GM18861 (cell line): ENCODE results near the gene KCNA4.
"Not testable (repeated sequence)": the region's sequence is repeated elsewhere in the genome, so short reads cannot be mapped to it uniquely, and the experiment has no call there.

Experiments
- ATAC-seq: cut with Tn5 transposase; IDR thresholded peaks from one replicate; pipeline ENCODE4 v1.9.1; 2021; ENCODE audit not compliant: unreplicated experiment

KCNA4 gene

DNA sequence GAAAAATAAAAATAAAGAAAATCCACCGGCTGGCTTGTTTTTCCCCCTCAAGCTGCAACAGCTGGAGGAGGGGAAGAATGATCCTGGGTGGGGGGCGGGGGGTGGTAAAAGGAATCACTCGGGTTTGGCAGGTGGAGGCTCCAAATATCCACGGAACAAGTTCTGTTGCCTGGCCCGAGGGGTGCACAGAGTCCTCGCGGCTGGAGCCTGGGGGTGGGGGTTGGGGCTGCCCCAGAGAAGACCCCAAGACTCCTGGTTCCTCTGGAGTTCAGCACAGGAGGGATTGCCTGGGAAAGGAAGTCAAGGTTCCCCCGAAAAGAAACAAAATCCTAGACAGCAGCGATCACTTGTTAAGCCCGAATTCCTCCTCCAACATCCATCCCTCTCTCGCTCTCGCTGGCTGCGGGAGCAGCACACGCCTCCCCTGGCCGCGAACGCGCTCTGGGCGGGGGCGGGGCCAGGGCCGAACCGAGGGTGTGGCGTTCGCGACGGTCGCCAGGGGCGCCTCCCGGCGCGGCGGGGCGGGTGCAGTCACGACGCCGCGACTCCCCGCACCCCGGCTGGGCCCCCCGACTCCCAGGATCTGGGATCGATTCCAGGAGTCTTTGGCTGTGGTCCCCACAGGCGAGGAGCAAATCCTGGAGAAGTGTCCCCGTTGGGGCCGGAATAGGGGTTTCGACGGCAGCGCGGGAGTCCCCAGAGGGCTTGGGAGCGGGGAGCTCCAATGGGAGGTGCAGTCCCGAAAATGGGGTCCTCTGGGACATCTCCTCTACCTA, at the start of gene KCNA4:
TSS of gene KCNA4 (minus strand) at position 443 of the 776 bp plus-strand sequence. CDS start 4,352 bp downstream, outside the sequence.
- no peak for ATAC-seq

DNA sequence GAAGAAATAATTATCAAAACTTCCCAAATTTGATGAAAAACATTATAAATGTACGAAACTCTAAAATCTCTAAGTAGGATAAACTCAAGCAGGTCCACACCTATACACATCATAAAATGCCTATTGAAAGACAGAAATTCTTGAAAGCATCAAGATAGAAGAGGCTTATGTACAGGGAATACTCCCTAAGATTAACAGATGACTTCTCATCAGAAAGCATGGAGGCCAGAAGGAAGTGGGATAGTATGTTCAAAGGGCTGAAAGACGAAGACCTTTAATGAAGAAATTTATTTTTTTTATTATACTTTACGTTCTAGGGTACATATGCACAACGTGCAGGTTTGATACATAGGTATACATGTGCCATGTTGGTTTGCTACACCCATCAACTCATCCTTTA, 45.3 kb upstream of the KCNA4 start:
- ATAC-seq: no peak

DNA sequence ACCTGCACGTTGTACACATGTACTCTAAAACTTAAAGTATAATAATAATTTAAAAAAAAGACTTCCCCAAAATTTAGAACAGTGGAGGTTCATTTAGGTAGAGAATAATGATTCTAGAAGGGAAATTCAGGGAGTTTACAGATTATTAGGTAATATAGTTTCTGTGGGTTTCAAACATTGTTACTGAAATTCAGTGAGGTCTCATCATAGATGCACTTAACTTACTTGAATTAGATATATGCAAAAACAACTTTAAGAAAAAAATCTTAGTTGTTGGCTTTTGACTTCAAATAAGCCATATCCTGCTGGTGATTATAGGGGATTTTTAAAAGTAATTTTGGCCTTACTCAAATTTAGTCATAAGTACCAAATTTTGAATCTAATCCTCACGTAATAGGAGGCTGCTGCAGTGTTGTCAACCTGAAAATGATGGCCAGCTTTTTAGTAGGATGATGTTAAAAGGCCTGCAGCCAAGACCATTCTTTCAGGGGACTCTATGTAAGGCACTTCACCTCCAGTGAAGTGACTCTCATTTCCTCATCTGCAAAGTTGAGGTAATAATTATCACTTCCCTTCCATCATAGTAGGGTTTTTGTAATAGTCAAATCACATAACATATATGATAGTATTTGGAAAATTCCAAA, 42.5 kb upstream of the KCNA4 start:
- ATAC-seq: no peak

DNA sequence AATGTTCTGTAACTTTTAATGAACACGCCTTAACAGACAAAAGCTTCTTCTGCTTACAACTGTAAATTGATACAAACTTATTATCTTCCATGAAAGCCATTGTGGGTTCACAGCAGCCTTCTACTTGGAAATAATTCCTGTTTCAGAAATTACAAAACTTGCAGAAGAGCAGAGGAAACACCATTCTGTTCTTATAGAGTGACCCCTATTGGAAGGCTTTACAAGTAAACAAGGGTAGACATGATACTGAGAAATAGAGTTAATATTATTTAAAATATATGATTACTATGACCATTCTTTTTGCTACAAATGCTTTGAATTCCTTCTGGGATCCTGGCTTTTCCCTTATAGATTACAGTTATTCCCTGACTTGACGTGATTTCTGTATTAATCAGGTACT, 32.4 kb upstream of the KCNA4 start:
- no peak for ATAC-seq

DNA sequence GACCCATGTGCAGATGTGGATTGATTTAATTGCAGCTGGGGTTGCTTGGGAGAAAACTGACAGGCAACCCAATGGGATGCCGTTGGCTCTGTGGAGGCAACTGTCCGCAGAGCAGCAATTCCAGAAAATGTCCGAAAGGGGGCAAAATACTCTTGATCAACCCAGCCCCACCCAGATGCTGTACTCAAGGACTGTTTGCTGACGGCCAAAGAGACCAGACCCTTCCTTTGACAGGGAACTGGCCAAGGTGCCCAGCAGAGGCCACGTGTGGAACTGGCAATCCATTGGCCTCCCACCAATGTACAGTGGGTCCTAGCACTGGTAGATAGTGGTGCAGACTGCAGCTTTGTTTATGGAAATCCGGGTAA, 29.7 kb upstream of the KCNA4 start:
- no peak for ATAC-seq

DNA sequence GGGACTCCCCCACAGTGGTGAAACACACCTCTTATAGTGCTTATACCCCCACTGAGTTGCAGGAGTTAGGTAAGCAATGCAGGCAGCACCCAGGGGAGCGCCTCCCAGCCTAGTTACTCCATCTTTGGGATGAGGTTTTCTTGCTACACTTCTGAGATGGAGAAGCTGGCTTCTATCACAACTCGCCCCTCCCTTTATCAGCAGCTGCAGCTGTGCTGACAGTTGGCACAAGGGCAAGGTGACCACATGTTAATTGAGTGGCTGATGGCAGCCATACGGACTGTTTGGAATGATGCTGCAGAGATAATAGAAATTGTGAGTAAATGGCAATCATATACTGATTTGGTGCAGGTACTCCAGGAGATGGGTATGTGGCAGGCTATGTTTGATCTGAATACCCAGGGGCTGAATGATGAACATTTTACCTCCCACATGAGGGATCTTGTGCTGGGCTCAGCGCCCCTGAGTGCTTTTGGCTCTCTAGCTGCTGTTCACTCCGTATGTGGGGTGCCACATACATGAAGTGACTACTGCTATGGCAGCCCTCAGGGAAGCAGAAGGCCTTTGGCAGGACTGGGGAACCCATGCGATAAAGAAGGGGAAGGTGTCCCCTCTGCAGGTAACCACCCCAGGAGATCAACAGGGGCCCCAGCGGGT, 29.2 kb upstream of the KCNA4 start:
- no peak for ATAC-seq

DNA sequence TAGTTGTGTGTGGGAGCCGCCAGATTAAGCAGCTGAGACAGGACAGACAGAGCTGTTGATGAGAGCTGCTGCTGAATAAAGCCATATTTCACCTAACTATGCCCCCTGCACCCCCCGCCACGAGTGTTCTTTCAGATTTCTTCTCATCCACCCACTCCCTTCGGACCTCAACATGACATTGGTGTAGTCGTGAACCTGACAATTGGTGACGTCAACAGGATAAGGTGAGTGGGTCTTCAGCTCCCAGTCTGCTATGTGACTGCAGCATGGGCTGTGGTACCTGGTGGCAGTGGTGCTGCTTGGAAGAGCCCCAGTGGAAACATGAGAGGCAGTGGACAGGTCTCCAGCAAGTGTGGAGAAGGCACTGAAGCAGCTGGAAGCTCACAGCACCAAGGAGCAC, 28.3 kb upstream of the KCNA4 start:
- ATAC-seq: no peak

DNA sequence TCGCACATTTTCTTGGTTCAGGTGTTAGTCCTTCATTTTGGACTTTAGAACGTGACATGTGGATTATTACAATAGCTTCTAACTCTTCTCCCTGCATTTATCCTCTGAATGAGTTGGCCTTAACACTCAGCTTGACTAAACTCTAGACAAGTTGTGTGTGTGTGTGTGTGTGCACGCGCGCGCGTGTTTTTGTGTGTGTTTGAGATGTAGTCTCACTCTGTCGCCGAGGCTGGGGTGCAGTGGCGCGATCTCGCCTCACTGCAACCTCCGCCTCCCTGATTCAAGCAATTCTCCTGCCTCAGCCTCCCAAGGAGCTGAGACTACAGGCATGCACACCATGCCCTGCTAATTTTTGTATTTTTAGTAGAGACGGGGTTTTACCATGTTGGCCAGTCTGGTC, 24.3 kb upstream of the KCNA4 start:
- ATAC-seq: no peak

DNA sequence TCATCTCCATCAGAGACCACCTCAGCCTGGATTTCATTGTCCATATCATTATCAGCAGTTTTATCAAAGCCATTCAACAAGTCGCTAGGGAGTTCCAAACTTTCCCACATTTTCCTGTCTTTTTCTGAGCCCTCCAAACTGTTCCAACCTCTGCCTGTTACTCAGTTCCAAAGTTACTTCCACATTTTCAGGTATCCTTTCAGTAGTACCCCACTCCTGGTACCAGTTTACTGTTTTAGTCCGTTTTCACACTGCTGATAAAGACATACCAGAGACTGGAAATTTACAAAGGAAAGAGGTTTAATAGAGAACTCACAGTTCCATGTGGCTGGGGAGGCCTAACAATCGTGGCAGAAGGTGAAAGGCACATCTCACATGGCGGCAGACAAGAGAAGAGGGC, 17.9 kb upstream of the KCNA4 start:
- not testable (repeated sequence) for ATAC-seq

DNA sequence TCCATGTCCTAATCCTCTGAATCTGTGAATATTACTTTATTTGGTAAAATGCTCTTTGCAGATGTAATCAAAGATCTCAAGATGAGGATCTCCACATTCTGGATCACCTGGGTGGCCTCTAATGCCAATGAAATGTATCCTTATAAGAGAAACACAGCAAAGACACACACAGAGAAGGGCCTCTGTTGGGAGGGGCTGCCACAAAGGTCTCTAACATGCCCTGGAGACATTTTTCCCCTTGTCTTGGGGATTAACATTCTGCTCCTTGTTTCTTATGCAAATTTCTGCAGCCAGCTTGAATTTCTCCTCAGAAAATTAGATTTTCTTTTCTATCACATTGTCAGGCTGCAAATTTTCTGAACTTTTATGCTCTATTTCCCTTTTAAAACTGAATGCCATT, 17.3 kb upstream of the KCNA4 start:
- ATAC-seq: not testable (repeated sequence)

DNA sequence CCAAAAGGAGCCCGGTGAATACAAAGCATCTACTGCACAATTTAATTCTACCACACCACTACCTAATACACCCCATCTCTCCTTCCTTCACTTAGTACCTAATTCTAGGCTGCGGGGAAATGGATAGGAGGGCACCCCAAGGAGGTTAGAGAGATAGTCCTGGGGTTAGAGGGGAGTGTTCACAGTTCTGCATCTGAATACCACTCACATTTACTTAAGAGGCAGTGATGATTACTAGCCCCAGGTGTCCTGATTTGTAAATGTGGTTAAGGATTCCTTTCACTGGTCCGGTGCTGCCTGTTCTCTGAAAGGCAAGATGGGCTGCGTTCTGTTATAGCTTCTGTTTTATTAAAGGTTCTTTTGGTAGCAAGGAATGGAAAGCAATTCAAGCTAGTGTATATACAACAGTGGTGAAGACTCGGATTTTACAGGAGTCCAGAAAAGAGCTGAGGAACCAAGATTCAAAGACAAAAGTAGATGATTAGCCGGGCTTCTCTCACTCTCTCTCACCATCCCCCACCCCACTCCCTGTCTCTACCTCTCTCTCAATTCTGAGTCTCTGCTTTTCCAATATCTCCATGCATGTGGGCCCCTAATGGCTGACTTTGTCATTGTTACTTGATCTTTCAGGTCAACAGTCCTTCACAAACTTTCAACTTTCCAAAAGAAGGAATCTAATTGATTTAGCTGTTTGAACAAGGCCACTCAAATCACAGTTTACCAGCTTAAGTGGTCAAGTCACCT, 8.7 kb upstream of the KCNA4 start:
- no peak for ATAC-seq

DNA sequence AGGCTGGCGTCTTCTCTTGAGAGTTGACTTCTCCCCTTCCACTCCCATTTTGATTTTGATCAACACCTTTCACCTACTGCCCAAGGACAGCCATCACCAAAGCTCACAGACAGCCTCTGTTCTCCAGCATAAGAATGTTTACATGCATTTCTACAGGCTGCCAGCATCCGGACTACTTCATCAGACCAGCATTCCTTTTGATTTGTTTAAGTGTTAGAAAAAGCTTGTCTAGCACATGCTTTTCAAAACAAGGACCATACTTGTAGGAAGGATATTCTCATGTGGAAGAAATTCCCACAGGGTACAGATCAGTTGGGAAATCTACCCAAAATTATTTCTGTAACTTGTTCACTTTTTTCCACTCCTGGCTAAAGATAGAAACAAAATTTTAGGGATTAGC, 6.2 kb upstream of the KCNA4 start:
- no peak for ATAC-seq

DNA sequence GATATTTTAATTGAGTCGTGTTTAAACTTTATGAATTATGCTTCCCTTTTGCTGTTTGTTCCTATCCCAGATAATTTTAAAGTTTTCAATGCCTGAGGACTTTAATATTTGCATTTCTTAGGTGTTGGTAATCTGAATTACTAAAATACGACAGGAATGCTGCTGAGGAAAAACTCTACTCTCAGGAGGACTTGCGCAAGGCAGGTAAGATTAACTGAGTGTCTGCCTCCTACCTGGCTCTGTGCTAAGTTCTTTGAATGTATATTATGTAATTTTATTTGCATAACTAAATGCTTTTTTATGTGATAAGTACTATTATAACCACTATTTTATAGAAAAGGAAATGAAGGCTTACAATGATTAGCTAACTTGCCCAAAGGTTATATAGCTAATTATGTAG, 2.7 kb upstream of the KCNA4 start:
- ATAC-seq: no peak

DNA sequence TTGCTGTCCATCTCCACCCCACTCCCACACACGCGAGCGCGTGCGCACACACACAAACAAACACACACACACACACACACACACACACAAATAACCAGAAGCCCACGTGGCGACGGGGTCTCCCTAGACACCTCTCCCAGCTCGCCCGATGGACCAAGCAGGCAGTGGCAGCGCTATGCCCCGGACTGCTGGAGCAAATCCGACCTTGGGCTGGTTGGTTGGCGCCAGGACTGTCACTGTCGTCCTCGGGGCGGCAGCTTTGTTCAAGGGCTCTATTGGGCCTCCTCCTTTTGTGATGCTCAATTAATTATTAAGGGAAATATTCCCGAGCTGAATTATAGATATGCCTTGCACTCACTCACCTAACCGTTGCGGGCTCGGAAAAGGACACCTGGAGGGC, 1.7 kb upstream of the KCNA4 start:
- ATAC-seq: no peak

DNA sequence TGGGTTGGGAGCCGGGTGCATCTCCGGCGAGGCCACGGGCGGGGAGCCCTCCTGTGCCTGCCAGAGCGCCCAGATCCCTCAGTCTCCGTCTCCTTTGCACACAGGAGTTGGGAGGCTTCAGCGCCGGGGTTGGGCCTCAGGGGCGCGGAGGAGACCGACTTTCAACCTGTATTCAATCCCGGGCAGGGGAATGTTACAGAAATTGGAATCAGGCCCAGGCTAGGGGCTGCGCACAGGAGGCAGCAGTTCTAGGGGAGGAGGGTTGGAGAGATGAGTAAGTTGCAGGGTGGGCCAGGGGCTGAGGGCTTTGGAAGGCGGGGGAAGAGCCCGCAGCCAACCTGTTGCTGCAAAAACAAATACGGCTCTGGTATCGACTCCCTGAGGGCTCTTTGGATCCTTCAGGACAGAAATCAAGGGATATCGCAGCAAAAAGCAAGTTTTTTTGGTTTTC, 640 bp upstream of the KCNA4 start:
- no peak for ATAC-seq

DNA sequence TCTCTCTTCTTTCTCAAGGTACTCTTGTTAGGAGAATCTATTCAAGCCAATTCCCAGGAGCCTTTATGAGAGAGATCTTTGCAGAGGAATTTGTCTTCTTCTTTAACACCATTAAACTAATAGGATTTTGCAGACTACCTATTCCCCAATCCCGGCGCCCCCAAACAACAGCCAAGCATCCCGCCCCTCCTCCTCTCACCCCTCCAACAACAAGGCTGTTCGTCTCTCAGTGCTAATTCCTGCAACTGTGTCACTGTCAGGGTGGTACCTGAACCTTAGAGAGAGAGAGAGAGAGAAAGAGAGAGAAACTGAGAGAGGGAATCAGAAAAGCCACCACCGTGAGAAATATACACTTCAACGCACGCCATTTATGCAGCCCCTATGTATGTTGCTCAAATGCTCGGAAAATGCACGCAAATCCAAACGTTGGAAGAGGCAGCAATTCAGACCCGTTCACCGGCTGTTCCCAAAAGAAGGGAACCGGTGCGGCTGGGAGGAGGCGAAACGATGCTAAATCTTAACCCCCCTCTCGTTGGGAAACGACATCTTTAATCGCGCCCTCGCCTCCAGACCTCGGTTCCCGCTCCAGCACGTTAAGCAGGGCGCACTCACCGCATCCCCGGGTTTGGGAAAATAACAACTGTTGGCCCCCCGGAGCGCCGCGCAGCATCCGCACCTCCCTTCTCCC, 961 bp downstream of the KCNA4 start:
- ATAC-seq: no peak

DNA sequence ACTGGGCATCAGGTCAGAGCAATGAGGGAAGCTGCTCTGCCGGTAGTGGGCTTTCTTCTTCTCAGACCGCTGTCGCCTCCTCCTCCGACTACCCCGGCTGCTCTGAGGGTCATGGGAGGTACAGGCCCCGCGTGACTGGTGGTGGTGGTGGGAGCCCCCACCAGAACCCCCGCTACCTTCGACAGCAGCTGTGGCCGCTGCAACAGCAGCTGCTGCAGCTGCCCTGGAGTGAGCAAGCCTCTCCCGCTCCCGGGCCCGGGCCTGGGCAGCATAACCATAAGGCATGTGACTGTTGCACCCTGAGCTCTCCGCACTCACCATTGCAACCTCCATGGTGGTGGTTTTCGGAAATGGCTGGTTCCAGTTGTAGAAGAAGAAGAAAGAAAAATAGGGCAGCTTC, 4.5 kb downstream of the KCNA4 start:
- ATAC-seq: no peak

DNA sequence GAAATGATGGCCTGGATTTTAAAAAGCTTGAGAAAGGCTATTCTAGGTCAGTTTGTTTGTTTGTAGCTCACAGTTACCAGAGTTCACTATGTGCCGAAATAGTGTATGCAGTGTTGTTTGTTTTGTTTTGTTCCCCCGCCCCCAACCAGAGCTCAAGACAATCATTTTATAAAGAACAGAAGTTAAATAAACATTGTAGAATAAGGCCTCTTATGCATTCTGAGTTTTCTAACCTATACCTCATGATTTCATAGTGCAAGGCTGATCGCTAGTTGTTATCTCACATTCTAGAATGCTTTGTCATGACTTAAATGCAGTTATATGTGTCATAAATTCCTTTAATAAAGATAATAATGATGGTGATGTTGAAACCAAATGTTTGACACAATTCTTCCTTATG, 7.8 kb downstream of the KCNA4 start:
- no peak for ATAC-seq

DNA sequence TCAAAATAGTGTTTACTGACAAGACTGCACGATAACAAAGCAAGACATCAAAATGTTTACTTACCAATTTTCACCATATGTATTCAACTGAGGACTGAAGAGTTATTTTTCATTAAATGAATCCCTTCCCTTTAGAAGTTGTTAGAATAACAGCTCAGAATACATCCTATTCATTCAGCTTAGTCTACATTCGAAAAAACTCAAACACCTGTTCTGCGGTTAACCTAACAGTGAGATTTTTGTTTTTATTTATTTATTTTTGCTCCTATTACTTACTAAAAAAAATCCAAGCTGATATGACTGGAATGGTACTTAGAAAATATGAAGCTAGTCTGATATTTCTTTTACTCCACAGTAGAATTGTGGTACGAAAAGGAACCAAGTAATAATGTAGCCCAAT, 10.0 kb downstream of the KCNA4 start:
- ATAC-seq: no peak

DNA sequence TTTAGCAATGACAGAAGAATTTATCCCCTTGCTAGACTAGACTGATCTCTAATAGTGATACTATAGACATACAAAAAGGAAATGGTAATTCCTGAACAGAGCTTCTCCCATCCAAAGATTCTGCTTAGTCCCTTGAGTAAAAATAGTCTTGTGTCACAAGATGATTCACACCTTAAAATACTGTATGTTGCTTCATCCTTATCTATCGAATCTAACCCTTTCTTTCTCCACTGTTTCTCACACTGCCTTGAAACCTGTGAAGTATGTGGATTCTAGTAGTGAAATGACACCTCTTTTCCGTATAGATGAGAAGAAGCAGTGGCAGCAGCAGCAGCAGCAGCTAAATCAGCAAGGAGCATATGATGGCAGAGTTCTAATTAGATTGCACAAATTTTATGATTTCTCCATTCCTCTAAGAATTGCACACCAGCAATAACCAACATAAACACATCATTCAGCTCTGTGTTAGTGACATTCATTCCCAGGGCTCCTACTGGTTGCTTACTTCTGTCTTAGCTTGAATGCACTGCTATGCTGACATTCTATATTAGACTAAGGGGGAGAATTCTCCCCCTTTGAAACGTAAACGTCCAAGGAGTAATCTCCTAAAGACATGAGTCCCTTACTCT, 14.6 kb downstream of the KCNA4 start:
- no peak for ATAC-seq
